A673 (cell line): ENCODE results near the gene TBXA2R.

Experiments used
- CTCF ChIP-seq: fragments of 300-800, 200-600 bp; sonication (generic); conservative IDR thresholded peaks from 2 replicates; pipeline ENCODE4 v1.5.1; 2017; ENCODE audit warnings: low read depth, mild to moderate bottlenecking, antibody characterized with exemption, low read length, moderate library complexity, mixed read lengths
- EZH2 ChIP-seq: fragments of 200-600 bp; sonication (generic); IDR thresholded peaks from 2 replicates; pipeline ENCODE4 v1.6.1; 2017; ENCODE audit warnings: borderline replicate concordance, low read depth, mild to moderate bottlenecking, mixed read lengths, antibody characterized with exemption, low read length; ENCODE audit not compliant: poor library complexity, severe bottlenecking

- TF ChIP-seq CTCF: no peak
- no peak for TF ChIP-seq EZH2
These were observed 30.3 kb upstream of the TBXA2R start for GRCh38 chr19:3636962-3637361.
